Activated T-helper 2 cell treated with anti-CD3 and anti-CD28 coated beads, Interferon-gamma antibody, Interleukin-2, Interleukin-4, amounts not matched to agents 10 μg/mL and 5 μg/mL and 100 μg/mL, durations not matched to agents 14 hours and 24 hours and 36 hours (primary cell): Measurements from ENCODE around the gene PVRIG. TPM values are rescaled to one million over a fixed set of nuclear protein-coding genes. Genes with fewer than 3 reads are reported as not detected.
"Not testable (repeated sequence)": the region's sequence is repeated elsewhere in the genome, so short reads cannot be mapped to it uniquely, and the experiment has no call there.

Experiments
- DNase-seq: peaks from one replicate; pipeline ENCODE4 v3.0.0; 2021; ENCODE audit warnings: low spot score
- H3K27ac Mint-ChIP-seq: one replicate; pipeline ENCODE4 v1.8.0; 2021; ENCODE audit warnings: mixed read lengths
- H3K27me3 Mint-ChIP-seq: one replicate; pipeline ENCODE4 v1.8.0; 2021; ENCODE audit warnings: low read depth, mixed read lengths
- H3K36me3 Mint-ChIP-seq: one replicate; pipeline ENCODE4 v1.8.0; 2021; ENCODE audit warnings: low read depth, mixed read lengths
- H3K4me1 Mint-ChIP-seq: one replicate; pipeline ENCODE4 v1.8.0; 2021; ENCODE audit warnings: low read depth, mixed read lengths
- H3K4me3 Mint-ChIP-seq: one replicate; pipeline ENCODE4 v1.8.0; 2021; ENCODE audit warnings: low read depth, mild to moderate bottlenecking, moderate library complexity, mixed read lengths
- H3K9me3 Mint-ChIP-seq: one replicate; pipeline ENCODE4 v1.8.0; 2021; ENCODE audit warnings: mixed read lengths
- intact Hi-C: fragments of 100-400 bp; cut with micrococcal nuclease; formaldehyde crosslinking; loops from one replicate; pipeline ENCODE4 v1.15.1; 2023
- total RNA-seq: library from RNA; stranded (reverse); gene quantifications from 2 replicates; pipeline ENCODE4 v1.2.3, GENCODE V29; 2022

PVRIG gene
- total RNA-seq, 1 donor from 2014 or later = 18.7 TPM

GRCh38 chr7:100257017-100257416 is 37.3 kb downstream of the PVRIG start:
- no peaks in the 10 kb centered on the region for H3K9me3 Mint-ChIP-seq

GRCh38 chr7:100259984-100260383 is 40.2 kb downstream of the PVRIG start:
- H3K4me3 Mint-ChIP-seq, H3K4me1 Mint-ChIP-seq, H3K9me3 Mint-ChIP-seq, H3K27me3 Mint-ChIP-seq, H3K27ac Mint-ChIP-seq, H3K36me3 Mint-ChIP-seq, intact Hi-C loops, DNase-seq: not testable (repeated sequence)

More at GRCh38 chr7:100257017-100257416, 37.3 kb downstream of the PVRIG start:
- Mint-ChIP-seq H3K27me3 (no peaks in the 10 kb centered on the region), H3K4me3 (no peak overlapping the region), H3K27ac (no peak overlapping the region), H3K36me3 (no peaks in the 10 kb centered on the region), H3K4me1 (no peaks in the 10 kb centered on the region)
- DNase-seq = no peak
- intact Hi-C loops = no loop called here

DNA sequence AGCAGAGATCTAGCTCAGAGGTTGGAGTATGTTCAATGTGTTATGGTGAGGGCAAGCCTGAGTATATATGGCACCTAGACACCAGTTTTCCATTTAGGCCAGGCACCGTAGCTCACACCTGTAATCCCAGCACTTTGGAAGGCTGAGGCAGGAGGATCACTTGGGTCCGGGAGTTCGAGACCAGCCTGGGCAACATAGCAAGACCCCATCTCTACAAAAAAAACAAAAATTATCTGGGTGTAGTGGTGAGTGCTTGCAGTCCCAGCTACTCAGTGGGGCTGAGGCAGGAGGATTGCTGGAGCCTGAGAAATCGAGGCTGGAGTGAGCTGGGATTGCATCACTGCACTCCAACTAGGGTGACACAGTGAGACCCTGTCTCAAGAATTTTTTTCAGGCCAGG is 43.1 kb downstream of the PVRIG start:
- DNase-seq, H3K27ac Mint-ChIP-seq, H3K36me3 Mint-ChIP-seq, H3K9me3 Mint-ChIP-seq, H3K4me1 Mint-ChIP-seq, H3K27me3 Mint-ChIP-seq, intact Hi-C loops, H3K4me3 Mint-ChIP-seq: not testable (repeated sequence)

DNA sequence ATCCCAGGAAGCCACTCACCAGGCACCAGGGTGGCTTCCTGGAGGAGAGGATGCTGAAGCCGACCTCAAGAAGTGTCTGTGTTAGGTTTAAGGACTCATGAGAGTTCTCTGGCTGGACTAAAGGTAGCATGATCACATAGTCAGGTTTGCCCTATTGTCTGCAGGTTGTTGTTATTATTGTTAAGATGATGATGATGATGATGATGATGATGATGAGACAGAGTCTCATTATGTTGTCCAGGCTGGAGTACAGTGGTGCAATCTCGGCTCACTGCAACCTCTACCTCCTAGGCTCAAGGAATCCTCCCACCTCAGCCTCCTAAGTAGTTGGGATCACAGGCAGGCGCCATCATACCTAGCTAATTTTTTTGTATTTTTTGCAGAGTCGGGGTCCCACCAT is 44.5 kb downstream of the PVRIG start:
- H3K36me3 Mint-ChIP-seq, H3K9me3 Mint-ChIP-seq, H3K4me3 Mint-ChIP-seq, H3K27me3 Mint-ChIP-seq, intact Hi-C loops, DNase-seq, H3K27ac Mint-ChIP-seq, H3K4me1 Mint-ChIP-seq: not testable (repeated sequence)

GRCh38 chr7:100264669-100265165 is 45.0 kb downstream of the PVRIG start:
- DNase-seq, H3K4me3 Mint-ChIP-seq, H3K9me3 Mint-ChIP-seq, H3K36me3 Mint-ChIP-seq, intact Hi-C loops, H3K27ac Mint-ChIP-seq, H3K27me3 Mint-ChIP-seq, H3K4me1 Mint-ChIP-seq: not testable (repeated sequence)

DNA sequence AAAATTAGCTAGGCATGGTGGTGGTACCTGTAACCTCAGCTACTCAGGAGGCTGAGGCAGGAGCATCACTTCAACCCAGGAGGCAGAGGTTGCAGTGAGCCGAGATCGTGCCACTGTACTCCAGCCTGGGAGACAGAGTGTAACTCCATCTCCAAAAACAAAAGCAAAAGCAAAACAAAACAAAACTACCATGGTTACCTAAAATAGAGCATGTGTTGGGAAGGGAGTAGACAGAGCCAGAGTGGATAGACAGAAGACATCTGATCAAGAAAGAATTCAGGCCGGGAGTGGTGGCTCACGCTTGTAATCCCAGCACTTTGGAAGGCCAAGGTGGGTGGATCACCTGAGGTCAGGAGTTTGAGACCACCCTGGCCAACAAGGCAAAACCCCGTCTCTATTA is 46.1 kb downstream of the PVRIG start:
- H3K27ac Mint-ChIP-seq, intact Hi-C loops, H3K4me3 Mint-ChIP-seq, H3K36me3 Mint-ChIP-seq, DNase-seq, H3K27me3 Mint-ChIP-seq, H3K4me1 Mint-ChIP-seq, H3K9me3 Mint-ChIP-seq: not testable (repeated sequence)

- DNase-seq = no peak
- Mint-ChIP-seq H3K4me3 (no peak overlapping the region), H3K9me3 (no peaks in the 10 kb centered on the region), H3K4me1 (peaks cover 8% of the 10 kb centered on the region), H3K27me3 (no peaks in the 10 kb centered on the region), H3K27ac (no peak overlapping the region), H3K36me3 (no peaks in the 10 kb centered on the region)
- intact Hi-C loops = no loop called here
These were observed 47.0 kb downstream of the PVRIG start for GRCh38 chr7:100266576-100267354.

DNA sequence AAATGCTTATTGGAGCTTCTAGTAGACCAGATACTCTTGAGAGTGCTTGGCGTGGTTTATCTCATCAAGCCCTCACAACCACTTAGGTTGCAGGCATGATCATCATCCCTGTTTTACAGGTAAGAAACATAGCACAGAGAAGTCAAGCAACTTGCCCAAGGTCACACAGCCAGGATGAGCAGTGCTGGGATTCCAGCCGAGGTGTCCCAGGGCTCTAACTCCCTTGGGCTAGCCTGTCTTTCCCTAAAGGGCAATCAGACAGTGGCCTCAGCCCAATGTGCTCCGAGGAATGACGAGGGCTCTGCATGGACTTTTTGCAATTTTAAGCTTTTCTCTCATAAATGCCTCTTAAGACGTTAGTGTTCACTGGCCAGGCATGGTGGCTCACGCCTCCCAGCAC is 47.9 kb downstream of the PVRIG start:
- peaks cover 9% of the 10 kb centered on the region for H3K4me1 Mint-ChIP-seq
- H3K9me3 Mint-ChIP-seq = no peaks in the 10 kb centered on the region
- H3K27me3 Mint-ChIP-seq = no peaks in the 10 kb centered on the region
- H3K27ac Mint-ChIP-seq = no peak overlapping the region
- H3K36me3 Mint-ChIP-seq = no peaks in the 10 kb centered on the region
- H3K4me3 Mint-ChIP-seq = no peak overlapping the region
- DNase-seq = no peak
- intact Hi-C loops = no loop called here

DNA sequence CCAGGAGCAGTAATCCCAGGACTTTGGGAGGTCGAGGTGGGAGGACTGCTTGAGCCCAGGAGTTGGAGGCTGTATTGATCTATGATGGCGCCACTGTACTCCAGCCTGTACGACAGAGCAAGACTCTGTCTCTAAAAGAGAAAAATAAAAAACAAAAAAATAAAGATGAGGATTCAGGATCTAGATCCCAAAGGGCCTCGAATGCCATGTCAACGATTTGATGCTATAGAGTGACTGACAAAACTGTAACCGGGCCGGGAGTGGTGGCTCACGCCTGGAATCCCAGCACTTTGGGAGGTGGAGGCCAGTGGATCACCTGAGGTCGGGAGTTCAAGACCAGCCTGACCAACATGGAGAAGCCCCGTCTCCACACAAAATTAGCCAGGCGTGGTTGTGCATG is 49.1 kb downstream of the PVRIG start:
- H3K27me3 Mint-ChIP-seq, H3K4me1 Mint-ChIP-seq, H3K27ac Mint-ChIP-seq, H3K9me3 Mint-ChIP-seq, H3K4me3 Mint-ChIP-seq, H3K36me3 Mint-ChIP-seq, DNase-seq, intact Hi-C loops: not testable (repeated sequence)

DNA sequence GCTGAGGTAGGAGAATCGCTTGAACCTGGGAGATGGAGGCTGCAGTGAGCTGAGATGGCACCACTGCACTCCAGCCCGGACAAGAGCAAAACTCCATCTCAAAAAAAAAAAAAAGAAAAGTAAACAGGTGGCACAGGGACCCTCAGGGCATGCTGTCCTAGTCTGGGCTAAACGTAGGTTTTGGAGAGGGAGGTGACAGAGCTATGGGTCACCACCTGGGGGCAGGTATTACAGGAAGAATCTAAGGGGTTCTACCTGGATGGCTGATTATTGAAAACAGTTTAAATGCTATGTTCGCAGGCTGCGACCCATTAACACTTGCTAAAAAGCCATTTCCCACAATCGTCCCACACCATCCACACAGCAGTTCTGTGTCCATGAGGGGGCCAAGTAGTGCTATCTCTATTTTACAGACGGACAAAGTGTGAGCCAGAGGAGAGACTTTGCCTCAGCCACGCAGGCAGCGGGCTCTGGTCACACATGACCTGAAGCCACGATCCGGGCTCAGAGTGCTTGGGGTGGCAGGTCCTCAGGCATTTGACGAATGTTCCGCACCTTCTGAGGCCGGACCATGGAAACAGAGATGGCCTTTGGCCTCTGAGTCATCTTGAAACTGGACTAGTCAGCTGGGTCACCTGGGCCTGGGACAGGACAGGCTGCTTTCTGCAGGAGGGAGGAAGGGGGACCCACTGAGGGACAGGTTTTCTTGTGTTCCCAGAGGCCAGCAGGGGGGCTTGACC is 49.7 kb downstream of the PVRIG start:
- H3K27me3 Mint-ChIP-seq, H3K4me3 Mint-ChIP-seq, intact Hi-C loops, H3K9me3 Mint-ChIP-seq, H3K27ac Mint-ChIP-seq, H3K4me1 Mint-ChIP-seq, H3K36me3 Mint-ChIP-seq, DNase-seq: not testable (repeated sequence)

- H3K27me3 Mint-ChIP-seq, H3K36me3 Mint-ChIP-seq, H3K9me3 Mint-ChIP-seq, intact Hi-C loops, DNase-seq, H3K27ac Mint-ChIP-seq: not testable (repeated sequence)
- Mint-ChIP-seq H3K4me3 (peak overlapping the region; percentile 80), H3K4me1 (peaks cover 13% of the 10 kb centered on the region)
These were observed 50.5 kb downstream of the PVRIG start for GRCh38 chr7:100270046-100270918.
